Measurements from ENCODE around the gene FNDC3B. TPM values are rescaled to one million over a fixed set of nuclear protein-coding genes. Genes with fewer than 3 reads are reported as not detected.
"Not testable (repeated sequence)": the region's sequence is repeated elsewhere in the genome, so short reads cannot be mapped to it uniquely, and the experiment has no call there.

Gene FNDC3B
- total RNA-seq, 2 experiments from 2014 or later = 14.4 to 17.8 TPM

- H3K27me3 Mint-ChIP-seq = no peaks in the 10 kb centered on the region
- intact Hi-C loops (cut with micrococcal nuclease) = no loop called here
- H3K4me3 Mint-ChIP-seq = no peak overlapping the region
- no peak overlapping the region for H3K27ac Mint-ChIP-seq
- POLR2A ChIA-PET = no interaction called here
- no peaks in the 10 kb centered on the region for H3K9me3 Mint-ChIP-seq
- H3K4me1 Mint-ChIP-seq (ENCODE audit: low read depth) = no peaks in the 10 kb centered on the region
- H3K36me3 Mint-ChIP-seq = peaks cover 4% of the 10 kb centered on the region
- no peak for DNase-seq
- CTCF ChIA-PET = no interaction called here
Observed at GRCh38 chr3:172232579-172233212, 193.3 kb downstream of the FNDC3B start.

DNA sequence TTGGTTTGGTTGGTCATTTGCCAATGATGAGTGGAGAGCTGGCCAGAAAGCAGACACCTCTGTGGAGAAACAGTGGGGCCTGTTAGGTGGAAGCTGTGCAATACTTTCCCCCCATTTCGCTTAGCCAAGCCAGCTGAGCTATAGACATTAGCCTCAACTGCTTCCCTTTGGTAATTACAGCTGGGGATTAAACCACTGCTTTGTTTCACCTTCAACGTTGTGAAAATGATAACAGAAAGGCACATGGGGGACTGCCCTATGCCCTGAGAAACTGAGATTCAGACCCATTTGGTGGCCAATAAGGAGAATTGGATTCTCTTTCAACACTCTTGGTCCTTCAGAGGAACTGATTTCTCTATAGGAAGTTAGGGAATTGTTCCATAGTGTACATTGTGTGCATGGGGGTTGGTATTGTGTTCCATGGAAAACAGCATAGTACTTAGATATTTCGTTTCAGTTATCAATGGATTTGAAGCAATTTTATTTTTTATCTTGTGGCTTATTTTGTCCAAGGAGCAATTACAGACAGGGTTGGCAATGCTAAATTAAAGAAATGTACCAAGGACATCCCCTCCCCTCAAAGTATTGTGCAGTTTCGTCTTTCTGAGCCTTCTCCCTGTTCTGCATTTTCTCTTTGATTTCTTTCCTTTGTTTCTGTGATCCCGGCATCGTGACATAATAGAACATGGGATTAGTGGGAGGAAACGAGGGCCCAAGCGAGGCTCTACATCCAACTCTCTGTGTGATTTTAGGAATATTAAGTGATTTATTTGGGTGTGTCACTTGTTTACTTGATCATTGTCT, 194.3 kb downstream of the FNDC3B start:
- Mint-ChIP-seq H3K9me3 (no peaks in the 10 kb centered on the region), H3K27ac (no peak overlapping the region), H3K4me1 (ENCODE audit: low read depth) (no peaks in the 10 kb centered on the region), H3K36me3 (peaks cover 1% of the 10 kb centered on the region), H3K27me3 (no peaks in the 10 kb centered on the region), H3K4me3 (no peak overlapping the region)
- no peak for DNase-seq
- intact Hi-C loops (cut with micrococcal nuclease) = no loop called here
- ChIA-PET POLR2A (no interaction called here), CTCF (no interaction called here)

GRCh38 chr3:172235698-172236097, 196.3 kb downstream of the FNDC3B start:
- no peak overlapping the region for H3K27ac Mint-ChIP-seq
- H3K4me3 Mint-ChIP-seq = no peak overlapping the region
- intact Hi-C loops (cut with micrococcal nuclease) = no loop called here
- H3K9me3 Mint-ChIP-seq = peaks cover 2% of the 10 kb centered on the region
- CTCF ChIA-PET = no interaction called here
- no peaks in the 10 kb centered on the region for H3K4me1 Mint-ChIP-seq (ENCODE audit: low read depth)
- POLR2A ChIA-PET = no interaction called here
- H3K27me3 Mint-ChIP-seq = no peaks in the 10 kb centered on the region
- peaks cover 5% of the 10 kb centered on the region for H3K36me3 Mint-ChIP-seq
- no peak for DNase-seq

DNA sequence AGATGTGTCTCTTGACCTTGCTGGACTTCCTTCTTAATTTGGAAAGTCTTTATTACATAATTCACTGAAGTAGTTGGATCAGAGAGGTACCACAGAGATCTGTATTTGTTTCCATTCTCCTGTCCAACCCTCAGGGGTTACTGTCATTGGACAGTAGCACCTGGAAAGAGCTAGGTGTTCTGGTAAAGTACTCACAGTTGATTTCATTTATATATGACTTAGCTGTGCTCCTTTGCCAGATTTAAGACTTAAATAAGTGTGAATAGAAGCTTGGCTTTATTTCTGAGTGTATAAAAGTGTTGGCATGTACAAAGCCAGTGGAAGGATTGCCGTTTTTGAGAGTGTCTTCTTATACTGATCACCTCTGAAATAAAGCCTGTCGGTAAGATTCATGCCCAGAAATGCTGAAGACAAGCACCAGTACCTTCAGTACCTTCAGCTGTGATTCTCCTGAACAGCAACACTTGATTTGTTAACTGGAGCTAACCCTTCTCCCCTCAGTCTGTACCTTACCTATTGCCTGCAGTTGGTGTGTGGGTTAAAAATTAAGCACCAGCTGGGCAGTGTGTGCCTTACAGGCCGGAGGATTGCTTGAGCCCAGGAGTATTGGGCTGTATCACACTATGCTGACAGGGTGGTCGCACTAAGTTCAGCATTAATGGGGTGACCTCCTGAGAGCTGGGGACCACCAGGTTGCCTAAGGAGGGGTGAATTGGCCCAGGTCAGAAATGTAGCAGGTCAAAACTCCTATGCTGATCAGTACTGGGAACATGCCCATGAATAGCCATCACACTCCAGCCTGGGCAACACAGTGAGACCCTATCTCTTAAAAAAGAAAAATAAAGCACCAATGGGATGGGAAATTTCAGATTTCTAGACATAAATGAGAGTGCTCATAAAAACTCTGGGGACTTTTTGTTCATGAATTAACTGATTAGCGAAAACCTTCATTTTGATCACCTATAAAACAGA, 197.7 kb downstream of the FNDC3B start:
- DNase-seq = no peak
- no peak overlapping the region for H3K27ac Mint-ChIP-seq
- intact Hi-C loops (cut with micrococcal nuclease) = no loop called here
- no peaks in the 10 kb centered on the region for H3K4me1 Mint-ChIP-seq (ENCODE audit: low read depth)
- H3K27me3 Mint-ChIP-seq = no peaks in the 10 kb centered on the region
- H3K4me3 Mint-ChIP-seq = no peak overlapping the region
- CTCF ChIA-PET = interaction anchor here (0.7 to 1.7 kb wide), 3 partner anchors 48 to 432 kb away, joined by 3 to 5 read pairs (median 3); no protein-coding TSS in a partner anchor
- H3K36me3 Mint-ChIP-seq = peaks cover 18% of the 10 kb centered on the region
- POLR2A ChIA-PET = no interaction called here
- peaks cover 16% of the 10 kb centered on the region for H3K9me3 Mint-ChIP-seq

DNA sequence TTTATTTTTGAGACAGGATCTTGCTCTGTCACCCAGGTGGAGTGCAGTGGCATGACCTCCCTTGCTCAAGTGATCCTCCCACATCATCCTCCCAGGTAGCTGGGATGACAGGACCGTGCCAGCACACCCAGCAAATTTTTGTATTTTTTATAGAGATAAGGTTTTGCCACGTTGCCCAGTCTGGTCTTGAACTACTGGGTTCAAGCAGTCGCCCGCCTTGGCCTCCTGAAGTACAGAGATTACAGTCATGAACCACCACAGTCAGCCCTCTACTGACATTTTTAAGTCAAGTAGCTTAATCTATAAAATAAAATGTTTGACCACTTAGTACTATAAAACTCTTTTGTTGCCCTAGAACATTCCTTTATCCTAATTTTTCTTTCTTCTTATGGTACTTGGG, 198.8 kb downstream of the FNDC3B start:
- H3K9me3 Mint-ChIP-seq = peaks cover 27% of the 10 kb centered on the region
- intact Hi-C loops (cut with micrococcal nuclease) = no loop called here
- DNase-seq = no peak
- H3K4me1 Mint-ChIP-seq (ENCODE audit: low read depth) = peaks cover 5% of the 10 kb centered on the region
- ChIA-PET POLR2A (no interaction called here), CTCF (interaction anchor here (0.7 to 1.2 kb wide), 2 partner anchors 49 to 431 kb away, joined by 3 read pairs; no protein-coding TSS in a partner anchor)
- no peak overlapping the region for H3K27ac Mint-ChIP-seq
- no peak overlapping the region for H3K4me3 Mint-ChIP-seq
- no peaks in the 10 kb centered on the region for H3K27me3 Mint-ChIP-seq
- H3K36me3 Mint-ChIP-seq = peaks cover 29% of the 10 kb centered on the region

- H3K4me1 Mint-ChIP-seq (ENCODE audit: low read depth) = peaks cover 14% of the 10 kb centered on the region
- intact Hi-C loops (cut with micrococcal nuclease) = no loop called here
- H3K4me3 Mint-ChIP-seq = no peak overlapping the region
- ChIA-PET POLR2A (no interaction called here), CTCF (interaction anchor here (0.6 kb wide), 1 partner anchor 36 kb away, joined by 3 read pairs; no protein-coding TSS in a partner anchor)
- H3K27ac Mint-ChIP-seq = no peak overlapping the region
- no peak for DNase-seq
- H3K27me3 Mint-ChIP-seq = no peaks in the 10 kb centered on the region
- H3K9me3 Mint-ChIP-seq = peaks cover 28% of the 10 kb centered on the region
- peaks cover 34% of the 10 kb centered on the region for H3K36me3 Mint-ChIP-seq
Observed at GRCh38 chr3:172239218-172239790, 199.9 kb downstream of the FNDC3B start.

- POLR2A ChIA-PET = no interaction called here
- Mint-ChIP-seq H3K27ac (no peak overlapping the region), H3K4me3 (no peak overlapping the region), H3K9me3 (peaks cover 28% of the 10 kb centered on the region), H3K4me1 (ENCODE audit: low read depth) (peaks cover 15% of the 10 kb centered on the region), H3K27me3 (no peaks in the 10 kb centered on the region), H3K36me3 (peaks cover 34% of the 10 kb centered on the region)
- intact Hi-C loops (cut with micrococcal nuclease) = no loop called here
- CTCF ChIA-PET = no interaction called here
- DNase-seq = no peak
Observed at GRCh38 chr3:172241405-172241804, 202.0 kb downstream of the FNDC3B start.

- H3K27me3 Mint-ChIP-seq; CTCF ChIA-PET; POLR2A ChIA-PET; DNase-seq; H3K4me3 Mint-ChIP-seq; H3K27ac Mint-ChIP-seq; intact Hi-C loops (cut with micrococcal nuclease): not testable (repeated sequence)
- H3K36me3 Mint-ChIP-seq = peaks cover 37% of the 10 kb centered on the region
- H3K4me1 Mint-ChIP-seq (ENCODE audit: low read depth) = peaks cover 20% of the 10 kb centered on the region
- peaks cover 28% of the 10 kb centered on the region for H3K9me3 Mint-ChIP-seq
Observed at GRCh38 chr3:172242471-172242870, 203.1 kb downstream of the FNDC3B start.

GRCh38 chr3:172243376-172243775, 204.0 kb downstream of the FNDC3B start:
- CTCF ChIA-PET; H3K4me3 Mint-ChIP-seq; H3K27me3 Mint-ChIP-seq; DNase-seq; POLR2A ChIA-PET; H3K27ac Mint-ChIP-seq; intact Hi-C loops (cut with micrococcal nuclease): not testable (repeated sequence)
- H3K36me3 Mint-ChIP-seq = peaks cover 39% of the 10 kb centered on the region
- H3K9me3 Mint-ChIP-seq = peaks cover 28% of the 10 kb centered on the region
- peaks cover 26% of the 10 kb centered on the region for H3K4me1 Mint-ChIP-seq (ENCODE audit: low read depth)

DNA sequence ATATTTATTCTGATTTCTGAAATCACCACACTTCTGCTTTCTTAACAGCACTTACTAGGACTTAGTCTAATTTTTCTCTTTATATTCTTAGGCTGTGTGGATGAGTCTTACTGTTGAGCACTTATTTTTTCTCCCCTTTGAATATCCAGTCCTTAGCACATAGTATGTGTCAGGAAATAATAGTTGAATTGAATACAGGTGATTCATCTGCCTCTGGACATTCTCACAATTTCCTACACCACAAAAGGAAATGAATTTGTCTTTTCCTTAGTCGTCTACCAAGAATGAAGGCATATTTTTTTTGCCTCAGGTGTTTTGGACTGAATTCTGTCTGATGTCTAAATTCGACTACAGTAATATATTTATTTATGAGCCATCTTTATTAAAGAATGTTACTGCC, 204.6 kb downstream of the FNDC3B start:
- Mint-ChIP-seq H3K4me1 (ENCODE audit: low read depth) (peaks cover 26% of the 10 kb centered on the region), H3K4me3 (no peak overlapping the region), H3K36me3 (peaks cover 39% of the 10 kb centered on the region), H3K27ac (no peak overlapping the region), H3K27me3 (no peaks in the 10 kb centered on the region), H3K9me3 (peaks cover 28% of the 10 kb centered on the region)
- intact Hi-C loops (cut with micrococcal nuclease) = no loop called here
- DNase-seq = no peak
- POLR2A ChIA-PET = no interaction called here
- CTCF ChIA-PET = no interaction called here

DNA sequence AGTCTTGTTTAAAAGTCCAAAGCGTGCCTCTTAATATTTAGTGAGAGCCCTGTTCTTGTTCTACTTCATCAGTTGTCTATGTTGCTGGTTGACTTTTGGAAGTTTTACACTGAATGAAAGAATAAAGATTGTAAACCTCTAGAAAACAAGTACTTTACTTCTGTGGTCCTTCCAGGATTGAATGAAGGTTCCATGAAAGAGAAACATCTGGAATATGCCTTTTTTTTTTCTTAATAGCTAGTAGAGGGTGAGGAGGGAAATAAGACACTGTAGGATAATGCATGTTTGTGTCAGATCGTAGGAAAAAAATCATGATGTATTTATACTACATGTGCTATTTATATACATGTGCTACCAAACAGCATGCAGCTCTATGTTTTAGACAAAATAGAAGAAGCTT, 205.9 kb downstream of the FNDC3B start:
- intact Hi-C loops (cut with micrococcal nuclease) = loop anchor here (5.0 kb wide), 1 partner anchor 113 kb away; no protein-coding TSS in a partner anchor
- POLR2A ChIA-PET = no interaction called here
- CTCF ChIA-PET = no interaction called here
- Mint-ChIP-seq H3K27me3 (no peaks in the 10 kb centered on the region), H3K4me1 (ENCODE audit: low read depth) (peaks cover 26% of the 10 kb centered on the region), H3K27ac (no peak overlapping the region), H3K36me3 (peaks cover 37% of the 10 kb centered on the region), H3K4me3 (no peak overlapping the region), H3K9me3 (peaks cover 28% of the 10 kb centered on the region)
- DNase-seq = no peak

All from activated CD4-positive, alpha-beta memory T cell treated with anti-CD3 and anti-CD28 coated beads for 36 hours (primary cell).